HG02642 (cell line): ENCODE data around the gene MSI1.

ENCODE experiments used
- ATAC-seq: cut with Tn5 transposase; IDR thresholded peaks from one replicate; pipeline ENCODE4 v1.9.1; 2021; ENCODE audit warnings: mild to moderate bottlenecking; ENCODE audit not compliant: unreplicated experiment, poor library complexity

Gene MSI1

GRCh38 chr12:120328228-120328627 is 40.7 kb downstream of the MSI1 start:
- ATAC-seq = no peak

GRCh38 chr12:120327593-120327992 is 41.4 kb downstream of the MSI1 start, which contains the start of gene PLA2G1B:
TSS of gene PLA2G1B (minus strand) at chr12:120327779. CDS start at chr12:120327753, 26 bp downstream.
- no peak for ATAC-seq

GRCh38 chr12:120324841-120325417 is 44.0 kb downstream of the MSI1 start:
- no peak for ATAC-seq

GRCh38 chr12:120323772-120324171 is 45.2 kb downstream of the MSI1 start:
- ATAC-seq = no peak

GRCh38 chr12:120321382-120322202 is 47.4 kb downstream of the MSI1 start:
- ATAC-seq = no peak

- peak; percentile 99 for ATAC-seq
Observed at GRCh38 chr12:120317224-120318105, 51.5 kb downstream of the MSI1 start.

- no peak for ATAC-seq
Observed at GRCh38 chr12:120316798-120317223, 52.2 kb downstream of the MSI1 start.

- no peak for ATAC-seq
Observed at GRCh38 chr12:120314220-120314619, 54.7 kb downstream of the MSI1 start.

GRCh38 chr12:120301962-120302815 is 66.8 kb downstream of the MSI1 start, which contains the start of gene SIRT4:
TSS of gene SIRT4 (plus strand) at chr12:120302321. CDS start at chr12:120303562, 1,241 bp downstream.
- peak; percentile 97 for ATAC-seq

GRCh38 chr12:120292661-120293531 is 76.1 kb downstream of the MSI1 start, which contains the start of gene RNU4-1:
TSS of gene RNU4-1 (minus strand) at chr12:120293237.
- ATAC-seq = peak; percentile 46

GRCh38 chr12:120292411-120292660 is 76.6 kb downstream of the MSI1 start:
- peak; percentile 10 for ATAC-seq
